IMR-90 (cell line): ENCODE data around the gene TMEM141. TPM values are rescaled to one million over a fixed set of nuclear protein-coding genes. Genes with fewer than 3 reads are reported as not detected.

Experiments used
- ATAC-seq: fragments of 200-7000 bp; cut with Tn5 transposase; 2 replicates; pipeline ENCODE4 v1.9.1; 2020; ENCODE audit warnings: low read depth, mild to moderate bottlenecking, moderate library complexity
- BruUV-seq: library from RNA; stranded (reverse); fragments of 400-500 nt; replicated peaks from 2 replicates; lab custom pipeline; 2021; lab: Mats Ljungman, UMichigan
- CTCF ChIA-PET: fragments of 300-600 bp; formaldehyde crosslinking; extraction: SDS; loops from one replicate; lab custom pipeline; 2021; ENCODE audit warnings: antibody characterized with exemption; lab: Yijun Ruan, JAX
- POLR2A ChIA-PET: fragments of 300-600 bp; sonication (Branson Sonifier 250); formaldehyde crosslinking; loops from one replicate; lab custom pipeline; 2022; ENCODE audit warnings: antibody characterized with exemption; ENCODE audit not compliant: unreplicated experiment; lab: Charles Lee
- DNase-seq: peaks from one replicate; pipeline ENCODE4 v3.0.0; 2013
- H2AFZ ChIP-seq: replicated peaks from 2 replicates; pipeline ENCODE3; 2013; ENCODE audit warnings: low read length, mild to moderate bottlenecking; ENCODE audit not compliant: poor library complexity
- H2AK5ac ChIP-seq: 2 replicates; pipeline ENCODE4 v1.6.1; 2013; ENCODE audit warnings: low read depth, low read length, inconsistent platforms
- H2AK9ac ChIP-seq: replicated peaks from 2 replicates; pipeline ENCODE3; 2013; ENCODE audit warnings: mild to moderate bottlenecking, low read depth, low read length, moderate library complexity; ENCODE audit not compliant: poor library complexity
- H2BK120ac ChIP-seq: 2 replicates; pipeline ENCODE4 v1.6.1; 2013; ENCODE audit warnings: low read depth, low read length, inconsistent platforms
- H2BK15ac ChIP-seq: 3 replicates; pipeline ENCODE4 v1.6.1; 2013; ENCODE audit warnings: low read depth, low read length, inconsistent platforms
- H2BK20ac ChIP-seq: 2 replicates; pipeline ENCODE4 v1.6.1; 2013; ENCODE audit warnings: low read depth, mild to moderate bottlenecking, inconsistent platforms, low read length, moderate library complexity
- H2BK5ac ChIP-seq: 2 replicates; pipeline ENCODE4 v1.6.1; 2013; ENCODE audit warnings: mild to moderate bottlenecking, low read depth, low read length, inconsistent platforms; ENCODE audit not compliant: poor library complexity, severe bottlenecking
- H3K14ac ChIP-seq: replicated peaks from 2 replicates; pipeline ENCODE4 v1.6.1; 2013; ENCODE audit warnings: low read depth, low read length, inconsistent platforms
- H3K18ac ChIP-seq: 2 replicates; pipeline ENCODE4 v1.6.1; 2013; ENCODE audit warnings: low read depth, low read length, control low read depth
- H3K23ac ChIP-seq: 2 replicates; pipeline ENCODE4 v1.6.1; 2013; ENCODE audit warnings: low read depth, low read length, inconsistent platforms
- H3K27ac ChIP-seq: 2 replicates; pipeline ENCODE4 v1.5.1; 2013; ENCODE audit warnings: mild to moderate bottlenecking, control low read depth, low read length; ENCODE audit not compliant: insufficient read depth
- H3K27me3 ChIP-seq: 2 replicates; pipeline ENCODE4 v1.6.1; 2013; ENCODE audit warnings: low read length; ENCODE audit not compliant: control insufficient read depth, insufficient read depth
- H3K36me3 ChIP-seq: 2 replicates; pipeline ENCODE4 v1.6.1; 2013; ENCODE audit warnings: low read length, mixed read lengths; ENCODE audit not compliant: control insufficient read depth, insufficient read depth
- H3K4ac ChIP-seq: 2 replicates; pipeline ENCODE4 v1.6.1; 2013; ENCODE audit warnings: low read depth, low read length, inconsistent platforms
- H3K4me1 ChIP-seq: 2 replicates; pipeline ENCODE4 v1.6.1; 2013; ENCODE audit warnings: low read length, mixed read lengths; ENCODE audit not compliant: control insufficient read depth, insufficient read depth
- H3K4me2 ChIP-seq: 2 replicates; pipeline ENCODE4 v1.6.1; 2013; ENCODE audit warnings: low read depth, mild to moderate bottlenecking, control low read depth, low read length, moderate library complexity
- H3K4me3 ChIP-seq: 2 replicates; pipeline ENCODE4 v1.5.1; 2013; ENCODE audit warnings: low read depth, mild to moderate bottlenecking, control low read depth, low read length, moderate library complexity; ENCODE audit not compliant: insufficient read depth
- H3K56ac ChIP-seq: 2 replicates; pipeline ENCODE4 v1.6.1; 2013; ENCODE audit warnings: low read length, inconsistent platforms; ENCODE audit not compliant: insufficient read depth; ENCODE audit errors: extremely low read depth
- H3K79me1 ChIP-seq, 2 experiments: 2 replicates each; pipeline ENCODE4 v1.6.1; 2013; ENCODE audit warnings: low read length in 2 of 2, inconsistent platforms in 1 of 2, low read depth in 1 of 2
- H3K9ac ChIP-seq: 2 replicates; pipeline ENCODE4 v1.6.1; 2013; ENCODE audit warnings: low read depth, low read length, control low read depth
- H3K9me1 ChIP-seq: 2 replicates; pipeline ENCODE4 v1.6.1; 2013; ENCODE audit warnings: low read length, inconsistent platforms; ENCODE audit not compliant: insufficient read depth
- H3K9me3 ChIP-seq: 2 replicates; pipeline ENCODE4 v1.6.1; 2013; ENCODE audit warnings: low read length; ENCODE audit not compliant: control insufficient read depth, insufficient read depth
- H4K20me1 ChIP-seq: 2 replicates; pipeline ENCODE4 v1.6.1; 2013; ENCODE audit warnings: low read length, inconsistent platforms; ENCODE audit not compliant: insufficient read depth
- H4K5ac ChIP-seq: 2 replicates; pipeline ENCODE4 v1.6.1; 2013; ENCODE audit warnings: mild to moderate bottlenecking, low read depth, low read length, control low read depth
- H4K8ac ChIP-seq, 2 experiments: 2 replicates each; pipeline ENCODE4 v1.6.1; 2013; ENCODE audit warnings: low read depth in 2 of 2, low read length in 2 of 2, control low read depth in 1 of 2, inconsistent platforms in 1 of 2
- H4K91ac ChIP-seq: 2 replicates; pipeline ENCODE4 v1.6.1; 2013; ENCODE audit warnings: low read depth, low read length, inconsistent platforms; ENCODE audit not compliant: insufficient read depth
- CHD1 ChIP-seq: IDR thresholded peaks from 2 replicates; pipeline ENCODE4 v1.6.1; 2012; ENCODE audit warnings: low read depth, low read length, improper control_type of control experiment
- CTCF ChIP-seq: conservative IDR thresholded peaks from 2 replicates; pipeline ENCODE4 v1.5.1; 2012; ENCODE audit warnings: mild to moderate bottlenecking, low read depth, low read length, improper control_type of control experiment
- FOS ChIP-seq: fragments of 150-350 bp; IDR thresholded peaks from 2 replicates; pipeline ENCODE4 v1.6.1; 2016; ENCODE audit warnings: low read depth, low read length
- MAZ ChIP-seq: IDR thresholded peaks from 2 replicates; pipeline ENCODE4 v1.6.1; 2012; ENCODE audit warnings: low read depth, mild to moderate bottlenecking, low read length, improper control_type of control experiment, moderate library complexity, borderline replicate concordance
- SMC3 ChIP-seq: fragments of 150-350 bp; IDR thresholded peaks from 2 replicates; pipeline ENCODE4 v1.6.1; 2016; ENCODE audit warnings: low read depth, mild to moderate bottlenecking, antibody characterized with exemption, low read length, moderate library complexity
- USF2 ChIP-seq: fragments of 150-350 bp; IDR thresholded peaks from 2 replicates; pipeline ENCODE4 v1.6.1; 2017; ENCODE audit warnings: mild to moderate bottlenecking, antibody characterized with exemption, low read length, low read depth
- WGBS, 2 experiments: methylation state at CpG; one replicate each; pipeline versions ENCODE4 v1.1.5 to v1.1.7; 2013; ENCODE audit warnings: missing lambda C conversion rate in 2 of 2; ENCODE audit not compliant: insufficient read length in 1 of 2; ENCODE audit errors: extremely low coverage in 2 of 2; 5-methylcytosine and 5-hydroxymethylcytosine counted together
- dilution Hi-C: fragments of 300-500 bp; cut with HindIII; formaldehyde crosslinking; loops from one replicate; pipeline ENCODE4 v1.14.3; 2018; ENCODE audit warnings: low sequenced_read_pairs; ENCODE audit not compliant: unreplicated experiment
- in situ Hi-C: fragments of 300-500 bp; cut with MboI; formaldehyde crosslinking; loops from 3 replicates; pipeline ENCODE4 v1.14.3; 2019; ENCODE audit warnings: low sequenced_read_pairs, inconsistent platforms, mixed read lengths
- intact Hi-C: fragments of 100-400 bp; cut with micrococcal nuclease; formaldehyde crosslinking; loops from 2 replicates; pipeline ENCODE4 v1.10.0; 2022
- polyA plus RNA-seq, 3 experiments: library from polyadenylated mRNA; depleted of rRNA; stranded (reverse); fragments of >200 nt; gene quantifications; 2 replicates each; pipeline ENCODE4 v1.2.3, GENCODE V29; 2012; ENCODE audit warnings: low replicate concordance in 1 of 3
- total RNA-seq: library from RNA; depleted of rRNA; stranded (reverse); fragments of >200 nt; gene quantifications from 2 replicates; pipeline ENCODE4 v1.2.3, GENCODE V29; 2012
- TF ChIP-seq, protein P1 (sequence below): fragments of 150-350 bp; IDR thresholded peaks from 2 replicates; pipeline ENCODE4 v1.6.1; 2016; ENCODE audit warnings: low read depth, mild to moderate bottlenecking, low read length, moderate library complexity, borderline replicate concordance

Gene TMEM141
- total and polyA plus RNA-seq, 2 of the 4 experiments (the other 2 are of a cell fraction) = 39.1 to 77.8 TPM

GRCh38 chr9:136775191-136775590 is 16.0 kb upstream of the TMEM141 start:
- Histone ChIP-seq H2BK20ac (no peak overlapping the region), H3K9me3 (peaks cover 9% of the 10 kb centered on the region), H3K79me1 (no peaks in the 10 kb centered on the region), H3K4ac (no peak overlapping the region), H3K4me1 (no peaks in the 10 kb centered on the region), H4K5ac (no peak overlapping the region), H3K36me3 (no peaks in the 10 kb centered on the region), H2AFZ (no peak overlapping the region), H3K9me1 (no peaks in the 10 kb centered on the region), H2AK9ac (no peak overlapping the region), H2BK5ac (no peak overlapping the region), H2AK5ac (no peak overlapping the region), H3K23ac (no peak overlapping the region), H4K91ac (no peak overlapping the region), H3K9ac (no peak overlapping the region), H3K4me3 (no peak overlapping the region), H4K8ac (no peak overlapping the region), H3K27ac (no peak overlapping the region), H4K20me1 (no peaks in the 10 kb centered on the region), H3K56ac (no peak overlapping the region), H3K4me2 (no peak overlapping the region), H3K18ac (no peak overlapping the region), H3K14ac (no peak overlapping the region), H2BK15ac (no peak overlapping the region), H3K27me3 (peaks cover 33% of the 10 kb centered on the region), H2BK120ac (no peak overlapping the region)
- CTCF ChIA-PET = no interaction called here
- dilution Hi-C loops (no loop called here), intact Hi-C loops (no loop called here), in situ Hi-C loops (no loop called here)
- no TSS peak for BruUV-seq
- no peak for DNase-seq
- POLR2A ChIA-PET = no interaction called here
- TF ChIP-seq USF2 (no peak), FOS (no peak), CHD1 (no peak), MAZ (no peak), SMC3 (no peak), CTCF (no peak)
- TF ChIP-seq, protein P1, sequence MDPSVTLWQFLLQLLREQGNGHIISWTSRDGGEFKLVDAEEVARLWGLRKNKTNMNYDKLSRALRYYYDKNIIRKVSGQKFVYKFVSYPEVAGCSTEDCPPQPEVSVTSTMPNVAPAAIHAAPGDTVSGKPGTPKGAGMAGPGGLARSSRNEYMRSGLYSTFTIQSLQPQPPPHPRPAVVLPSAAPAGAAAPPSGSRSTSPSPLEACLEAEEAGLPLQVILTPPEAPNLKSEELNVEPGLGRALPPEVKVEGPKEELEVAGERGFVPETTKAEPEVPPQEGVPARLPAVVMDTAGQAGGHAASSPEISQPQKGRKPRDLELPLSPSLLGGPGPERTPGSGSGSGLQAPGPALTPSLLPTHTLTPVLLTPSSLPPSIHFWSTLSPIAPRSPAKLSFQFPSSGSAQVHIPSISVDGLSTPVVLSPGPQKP = no peak
- no peak for ATAC-seq
- WGBS, 2 experiments = 83% methylated on average over 1 of the region's 6 CpGs; no CpG with 5 or more reads in 1 of the 2 experiments
